Measurements from ENCODE around the gene ATXN2. TPM values are rescaled to one million over a fixed set of nuclear protein-coding genes. Genes with fewer than 3 reads are reported as not detected.

ATXN2 gene
- total RNA-seq, 2 experiments from 2014 or later, result 32.2 to 35.6 TPM

GRCh38 chr12:111582133-111582747 lies 16.9 kb downstream of the ATXN2 start:
- H3K9me3 Mint-ChIP-seq, result no peaks in the 10 kb centered on the region
- H3K36me3 Mint-ChIP-seq (ENCODE audit: low read depth), result peaks cover 7% of the 10 kb centered on the region
- H3K27ac Mint-ChIP-seq, result no peak overlapping the region
- no peaks in the 10 kb centered on the region for H3K27me3 Mint-ChIP-seq
- peaks cover 16% of the 10 kb centered on the region for H3K4me1 Mint-ChIP-seq (ENCODE audit: low read depth)
- DNase-seq, result no peak
- TF ChIP-seq CTCF (IDR thresholded peaks at IDR 0.05), result no peak
- ChIA-PET POLR2A (no interaction called here), CTCF (no interaction called here)
- H3K4me3 Mint-ChIP-seq, result no peak overlapping the region
- no peak for ATAC-seq
- intact Hi-C loops (cut with micrococcal nuclease), result no loop called here

GRCh38 chr12:111581434-111582132 lies 17.5 kb downstream of the ATXN2 start:
- intact Hi-C loops (cut with micrococcal nuclease), result no loop called here
- Mint-ChIP-seq H3K4me3 (no peak overlapping the region), H3K27me3 (no peaks in the 10 kb centered on the region), H3K9me3 (no peaks in the 10 kb centered on the region), H3K36me3 (ENCODE audit: low read depth) (peaks cover 7% of the 10 kb centered on the region), H3K27ac (no peak overlapping the region), H3K4me1 (ENCODE audit: low read depth) (peaks cover 13% of the 10 kb centered on the region)
- DNase-seq (no peak), ATAC-seq (no peak)
- no peak for TF ChIP-seq CTCF (IDR thresholded peaks at IDR 0.05)
- POLR2A ChIA-PET, result no interaction called here
- CTCF ChIA-PET, result no interaction called here

GRCh38 chr12:111580737-111581136 lies 18.4 kb downstream of the ATXN2 start:
- TF ChIP-seq CTCF (IDR thresholded peaks at IDR 0.05), result no peak
- POLR2A ChIA-PET, result interaction anchor here (0.6 kb wide), 1 partner anchor 77 kb away, joined by 3 read pairs; no protein-coding TSS in a partner anchor
- DNase-seq, result no peak
- ATAC-seq, result no peak
- peaks cover 13% of the 10 kb centered on the region for H3K4me1 Mint-ChIP-seq (ENCODE audit: low read depth)
- H3K27me3 Mint-ChIP-seq, result no peaks in the 10 kb centered on the region
- CTCF ChIA-PET, result no interaction called here
- H3K4me3 Mint-ChIP-seq, result no peak overlapping the region
- no peak overlapping the region for H3K27ac Mint-ChIP-seq
- no peaks in the 10 kb centered on the region for H3K9me3 Mint-ChIP-seq
- peaks cover 7% of the 10 kb centered on the region for H3K36me3 Mint-ChIP-seq (ENCODE audit: low read depth)
- intact Hi-C loops (cut with micrococcal nuclease), result no loop called here

- POLR2A ChIA-PET, result no interaction called here
- no peaks in the 10 kb centered on the region for H3K27me3 Mint-ChIP-seq
- peaks cover 13% of the 10 kb centered on the region for H3K4me1 Mint-ChIP-seq (ENCODE audit: low read depth)
- no peaks in the 10 kb centered on the region for H3K9me3 Mint-ChIP-seq
- H3K27ac Mint-ChIP-seq, result no peak overlapping the region
- CTCF ChIA-PET, result no interaction called here
- peaks cover 7% of the 10 kb centered on the region for H3K36me3 Mint-ChIP-seq (ENCODE audit: low read depth)
- intact Hi-C loops (cut with micrococcal nuclease), result no loop called here
- TF ChIP-seq CTCF (IDR thresholded peaks at IDR 0.05), result no peak
- DNase-seq (no peak), ATAC-seq (no peak)
- H3K4me3 Mint-ChIP-seq, result no peak overlapping the region
These were observed 19.0 kb downstream of the ATXN2 start for GRCh38 chr12:111580119-111580425.

- CTCF ChIA-PET, result no interaction called here
- no peaks in the 10 kb centered on the region for H3K9me3 Mint-ChIP-seq
These were observed 20.2 kb downstream of the ATXN2 start for GRCh38 chr12:111578971-111579340.

More at GRCh38 chr12:111578971-111579340, 20.2 kb downstream of the ATXN2 start:
- DNase-seq, result no peak
- no peaks in the 10 kb centered on the region for H3K27me3 Mint-ChIP-seq
- peaks cover 7% of the 10 kb centered on the region for H3K36me3 Mint-ChIP-seq (ENCODE audit: low read depth)
- peaks cover 13% of the 10 kb centered on the region for H3K4me1 Mint-ChIP-seq (ENCODE audit: low read depth)
- ATAC-seq, result no peak
- POLR2A ChIA-PET, result no interaction called here
- intact Hi-C loops (cut with micrococcal nuclease), result no loop called here
- no peak for TF ChIP-seq CTCF (IDR thresholded peaks at IDR 0.05)
- peak overlapping the region; percentile 22 for H3K27ac Mint-ChIP-seq
- H3K4me3 Mint-ChIP-seq, result no peak overlapping the region

Measured in activated CD8-positive, alpha-beta T cell treated with anti-CD3 and anti-CD28 coated beads for 36 hours (primary cell).